Psoas muscle (tissue), 8 donors: ENCODE measurements around the gene SNX8. TPM values are rescaled to one million over a fixed set of nuclear protein-coding genes. Genes with fewer than 3 reads are reported as not detected.

Experiments used
- ATAC-seq, 4 donors: fragments of 200-7000 bp; cut with Tn5 transposase; one replicate each; pipeline ENCODE4 v1.9.1; 2020; ENCODE audit warnings: moderate library complexity in 3 of 4, mild to moderate bottlenecking in 2 of 4
- DNase-seq, 2 donors: peaks; one replicate each; pipeline ENCODE4 v3.0.0-alpha.2; 2020
- H3K27ac ChIP-seq: fragments of 200-600 bp; one replicate; pipeline ENCODE4 v1.8.0; 2022
- H3K27me3 ChIP-seq, 3 donors: fragments of 200-600 bp in 1 of 3; one replicate each; pipeline versions ENCODE4 v1.6.1 to v1.8.0; 2013 to 2022; ENCODE audit warnings: low read length in 2 of 3, mild to moderate bottlenecking in 2 of 3, moderate library complexity in 1 of 3; ENCODE audit not compliant: insufficient read depth in 3 of 3
- H3K36me3 ChIP-seq, 2 donors: fragments of 200-600 bp in 1 of 2; one replicate each; pipeline versions ENCODE4 v1.6.1 to v1.8.0; 2013 to 2022; ENCODE audit warnings: low read depth in 1 of 2, mild to moderate bottlenecking in 1 of 2, moderate library complexity in 1 of 2; ENCODE audit not compliant: insufficient read depth in 1 of 2
- H3K4me1 ChIP-seq: fragments of 200-600 bp; one replicate; pipeline ENCODE4 v1.8.0; 2022
- H3K4me3 ChIP-seq: fragments of 200-600 bp; one replicate; pipeline ENCODE4 v1.8.0; 2022; ENCODE audit warnings: mild to moderate bottlenecking
- H3K9me3 ChIP-seq: fragments of 200-600 bp; one replicate; pipeline ENCODE4 v1.8.0; 2022
- WGBS, 3 donors: extraction: QIAGEN DNeasy Blood & Tissue Kit; methylation state at CpG; one replicate each; pipeline versions ENCODE4 v1.1.6 to v1.1.7; 2013; 5-methylcytosine and 5-hydroxymethylcytosine counted together
- intact Hi-C, 2 donors: fragments of 100-400 bp; cut with DNase I; formaldehyde crosslinking; loops; one replicate each; pipeline versions ENCODE4 v1.11.0 to v1.14.2; 2022
- polyA plus RNA-seq, 3 donors: library from polyadenylated mRNA; stranded (reverse); fragments of 200-250 nt; gene quantifications; one replicate each; pipeline ENCODE4 v1.2.3, GENCODE V29; 2013
- total RNA-seq, 4 donors: library from RNA; stranded (reverse); fragmentation: NEBNext Ultra II Directional in 2 of 4; extraction: Animal tissue kit (Norgen Biotek cat#: 25700) in 2 of 4; gene quantifications; one replicate each; pipeline versions ENCODE4 v1.2.1 to v1.2.4, GENCODE V29; 2021 to 2023
- TF ChIP-seq, protein P1 (sequence below): fragments of 200-600 bp; IDR thresholded peaks from one replicate; pipeline ENCODE4 v1.8.0; 2022; ENCODE audit warnings: antibody characterized with exemption
- donor health status: healthy with polysubstance abuse.
- donor health status: DM: no; HTN: no; CAD: no; lungs with moderate emphysema.
- donor health status: Bipolar disorder and iron deficiency.
- donor health status: healthy.
- donor health status: DM: yes; HTN: yes; CAD: no.
- donor health status: DM: no; HTN: no; CAD: no.
- donor health status: DM: no; HTN: no; CAD: no.
- donor health status: DM: yes; HTN: yes; CAD: no.

Gene SNX8
- total and polyA plus RNA-seq, 7 donors = 8.4 to 25.1 (median 14.3) TPM

DNA sequence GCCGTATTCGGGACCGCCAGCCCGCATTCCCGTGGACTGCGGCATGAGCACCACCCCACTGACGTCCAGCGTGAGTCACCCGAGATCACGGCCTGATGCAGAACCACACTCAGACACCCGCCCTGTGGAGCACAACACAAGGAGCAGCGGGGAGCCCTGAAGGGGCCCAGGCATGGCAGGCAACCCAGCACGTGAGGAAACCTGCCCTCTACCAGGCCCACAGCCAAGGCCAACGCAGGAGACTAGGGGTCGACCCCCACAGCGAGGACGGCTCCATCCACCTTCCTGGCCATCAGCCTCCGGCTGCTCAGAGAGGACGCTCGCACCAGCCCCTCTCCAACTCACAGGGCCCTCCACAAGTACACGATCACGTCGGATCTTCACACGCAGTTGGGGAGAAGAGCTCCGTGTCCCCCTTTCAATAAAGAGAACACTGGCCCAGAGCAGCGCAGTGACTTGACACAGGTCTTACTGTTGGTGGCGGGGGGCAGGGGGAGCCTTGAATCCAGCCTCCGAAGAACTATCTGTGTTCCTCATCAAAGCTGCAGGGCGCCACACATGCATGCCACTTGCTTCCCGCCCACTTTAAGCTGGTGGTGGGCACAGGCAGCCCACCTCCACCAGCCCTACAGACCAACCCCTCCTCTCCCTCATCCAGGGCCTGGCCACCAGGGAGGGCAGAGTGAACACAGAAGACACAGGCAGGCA, 103.5 kb downstream of the SNX8 start:
- H3K27ac ChIP-seq = no peak overlapping the region
- H3K36me3 ChIP-seq = peaks cover 0 to 64% of the 10 kb centered on the region in 2 donors
- ATAC-seq (no peak), DNase-seq (peak in 1 of 2 donors; percentile 38)
- H3K4me1 ChIP-seq = no peaks in the 10 kb centered on the region
- no peak overlapping the region for H3K4me3 ChIP-seq
- H3K27me3 ChIP-seq = no peaks in the 10 kb centered on the region
- TF ChIP-seq, protein P1, sequence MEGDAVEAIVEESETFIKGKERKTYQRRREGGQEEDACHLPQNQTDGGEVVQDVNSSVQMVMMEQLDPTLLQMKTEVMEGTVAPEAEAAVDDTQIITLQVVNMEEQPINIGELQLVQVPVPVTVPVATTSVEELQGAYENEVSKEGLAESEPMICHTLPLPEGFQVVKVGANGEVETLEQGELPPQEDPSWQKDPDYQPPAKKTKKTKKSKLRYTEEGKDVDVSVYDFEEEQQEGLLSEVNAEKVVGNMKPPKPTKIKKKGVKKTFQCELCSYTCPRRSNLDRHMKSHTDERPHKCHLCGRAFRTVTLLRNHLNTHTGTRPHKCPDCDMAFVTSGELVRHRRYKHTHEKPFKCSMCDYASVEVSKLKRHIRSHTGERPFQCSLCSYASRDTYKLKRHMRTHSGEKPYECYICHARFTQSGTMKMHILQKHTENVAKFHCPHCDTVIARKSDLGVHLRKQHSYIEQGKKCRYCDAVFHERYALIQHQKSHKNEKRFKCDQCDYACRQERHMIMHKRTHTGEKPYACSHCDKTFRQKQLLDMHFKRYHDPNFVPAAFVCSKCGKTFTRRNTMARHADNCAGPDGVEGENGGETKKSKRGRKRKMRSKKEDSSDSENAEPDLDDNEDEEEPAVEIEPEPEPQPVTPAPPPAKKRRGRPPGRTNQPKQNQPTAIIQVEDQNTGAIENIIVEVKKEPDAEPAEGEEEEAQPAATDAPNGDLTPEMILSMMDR = no peak
- 93 to 95% (median 94%) methylated on average over 30 of the region's 30 CpGs for WGBS, 3 donors
- no peaks in the 10 kb centered on the region for H3K9me3 ChIP-seq
- intact Hi-C loops = loop anchor here in 1 of 2 donors (5.0 kb wide), 1 partner anchor 628 kb away; no protein-coding TSS in a partner anchor

DNA sequence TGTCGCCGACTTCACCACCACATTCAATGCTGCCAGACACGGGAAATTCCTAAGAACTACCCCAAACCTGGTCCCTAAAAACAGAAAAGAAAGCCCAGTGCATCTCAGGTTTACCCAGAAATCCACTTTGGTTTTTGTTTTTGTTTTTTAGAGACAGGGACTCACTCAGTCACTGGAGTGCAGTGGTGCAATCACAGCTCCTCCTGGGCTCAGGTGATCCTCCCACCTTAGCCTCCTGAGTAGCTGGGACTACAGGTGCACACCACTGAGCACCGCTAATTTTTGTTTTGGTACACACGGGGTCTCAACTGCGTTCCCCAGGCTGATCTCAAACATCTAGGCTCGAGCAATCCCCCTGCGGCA, 104.3 kb downstream of the SNX8 start:
- WGBS, 3 donors = 77 to 88% (median 82%) methylated on average over 8 of the region's 8 CpGs
- peaks cover 0 to 58% of the 10 kb centered on the region in 2 donors for H3K36me3 ChIP-seq
- TF ChIP-seq, protein P1 = no peak
- ATAC-seq = no peak
- intact Hi-C loops = loop anchor here (2.0 to 10.0 kb wide), 5 partner anchors 105 to 633 kb away; no protein-coding TSS in a partner anchor
- no peaks in the 10 kb centered on the region for H3K9me3 ChIP-seq
- no peak for DNase-seq
- no peak overlapping the region for H3K4me3 ChIP-seq
- H3K27ac ChIP-seq = no peak overlapping the region
- no peaks in the 10 kb centered on the region for H3K27me3 ChIP-seq
- no peaks in the 10 kb centered on the region for H3K4me1 ChIP-seq

DNA sequence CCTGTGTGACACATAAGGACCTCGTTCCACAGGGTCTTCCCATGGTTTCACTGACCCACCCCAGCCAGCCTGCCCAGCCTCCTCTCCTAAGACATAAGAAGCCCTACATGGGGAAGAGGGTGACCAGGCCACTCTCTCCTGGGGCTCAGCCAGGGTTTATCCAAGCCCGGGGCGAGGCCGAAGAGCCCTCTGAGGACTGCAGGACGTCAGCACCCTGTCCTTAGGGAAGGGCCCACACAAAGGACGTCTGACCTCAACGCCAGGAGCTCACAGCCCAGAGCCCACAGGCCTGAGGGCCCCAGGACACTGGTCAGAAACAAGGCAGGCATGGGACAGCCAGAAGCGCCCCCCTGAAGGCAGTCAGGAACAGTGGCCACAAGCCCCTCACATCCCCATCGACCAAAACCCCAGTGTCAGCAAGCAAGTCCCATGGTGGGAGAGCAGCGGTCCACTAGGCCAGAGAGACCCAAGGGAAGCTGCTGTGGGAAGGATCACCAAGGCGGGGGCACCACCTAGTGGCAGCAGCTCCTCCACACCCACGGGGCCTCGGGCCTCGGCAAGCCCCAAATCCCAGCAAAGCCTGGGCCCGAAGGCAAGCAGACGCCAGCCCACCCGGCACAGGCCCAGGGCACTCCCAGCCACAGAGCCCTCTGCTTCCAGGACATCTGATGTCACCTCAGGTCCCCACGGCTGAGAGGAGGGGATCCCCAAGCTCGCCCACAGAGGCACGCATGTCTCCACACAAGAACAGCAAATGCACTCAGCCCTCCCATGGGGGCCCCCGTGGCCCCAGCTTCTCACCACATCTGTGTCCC, 104.9 kb downstream of the SNX8 start:
- Histone ChIP-seq H3K27me3 (no peaks in the 10 kb centered on the region), H3K4me3 (no peak overlapping the region), H3K27ac (no peak overlapping the region), H3K36me3 (peaks cover 0 to 54% of the 10 kb centered on the region in 2 donors), H3K4me1 (no peaks in the 10 kb centered on the region), H3K9me3 (no peaks in the 10 kb centered on the region)
- peak; percentile 88 to 96 (median 91) for ATAC-seq
- WGBS, 3 donors = 47 to 61% (median 48%) methylated on average over 21 of the region's 21 CpGs
- TF ChIP-seq, protein P1 = peak; percentile 78
- peak; percentile 75 to 85 for DNase-seq
- intact Hi-C loops = loop anchor here (2.0 to 10.0 kb wide), 4 partner anchors 105 to 632 kb away; no protein-coding TSS in a partner anchor

DNA sequence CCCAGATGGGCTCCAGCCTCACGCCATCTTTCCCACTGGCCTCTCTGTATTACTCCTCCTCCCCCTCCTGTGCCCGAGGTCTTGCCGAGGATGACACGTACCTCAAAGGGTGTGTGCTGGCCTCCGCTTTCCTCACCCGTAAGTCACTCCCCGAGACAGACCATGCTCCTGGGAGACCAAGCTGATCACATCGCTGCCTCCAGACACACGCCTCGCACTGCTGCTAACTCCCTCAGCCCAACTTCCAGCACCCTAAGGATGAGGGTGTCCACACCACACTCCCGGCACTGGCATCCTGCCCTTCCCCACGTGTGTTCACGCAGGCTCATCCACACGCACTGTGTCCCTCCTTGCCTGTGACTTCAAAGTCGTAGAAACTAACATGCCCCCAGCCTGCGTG, 105.5 kb downstream of the SNX8 start:
- no peaks in the 10 kb centered on the region for H3K27me3 ChIP-seq
- H3K27ac ChIP-seq = no peak overlapping the region
- 91 to 93% (median 92%) methylated on average over 16 of the region's 16 CpGs for WGBS, 3 donors
- no peaks in the 10 kb centered on the region for H3K9me3 ChIP-seq
- H3K36me3 ChIP-seq = peaks cover 0 to 47% of the 10 kb centered on the region in 2 donors
- no peaks in the 10 kb centered on the region for H3K4me1 ChIP-seq
- no peak overlapping the region for H3K4me3 ChIP-seq
- intact Hi-C loops = loop anchor here (2.0 to 10.0 kb wide), 4 partner anchors 104 to 631 kb away; no protein-coding TSS in a partner anchor
- TF ChIP-seq, protein P1 = no peak
- DNase-seq (no peak), ATAC-seq (no peak)
